Activated CD8-positive, alpha-beta T cell treated with anti-CD3 and anti-CD28 coated beads, Interleukin-2, amount 10 ng/mL, durations not matched to agents 7 days and 5 days (primary cell): Measurements from ENCODE around the gene TRIM54. TPM values are rescaled to one million over a fixed set of nuclear protein-coding genes. Genes with fewer than 3 reads are reported as not detected.
"Not testable (repeated sequence)": the region's sequence is repeated elsewhere in the genome, so short reads cannot be mapped to it uniquely, and the experiment has no call there.

Source experiments
- ATAC-seq: fragments of 150-1000 bp; cut with Tn5 transposase; one replicate; pipeline ENCODE4 v1.10.0; 2021; ENCODE audit warnings: moderate library complexity
- CTCF ChIA-PET: fragments of 350-600 bp; sonication (Branson Sonifier 250); formaldehyde crosslinking; loops from one replicate; lab custom pipeline; 2021; ENCODE audit warnings: antibody characterized with exemption; lab: Charles Lee
- POLR2A ChIA-PET: fragments of 350-600 bp; sonication (Branson Sonifier 250); formaldehyde crosslinking; loops from one replicate; lab custom pipeline; 2021; ENCODE audit warnings: antibody characterized with exemption; lab: Charles Lee
- DNase-seq: peaks from one replicate; pipeline ENCODE4 v3.0.0-alpha.2; 2020
- H3K27ac Mint-ChIP-seq: one replicate; pipeline ENCODE4 v1.8.0; 2021; ENCODE audit warnings: mild to moderate bottlenecking, mixed read lengths
- H3K27me3 Mint-ChIP-seq: one replicate; pipeline ENCODE4 v1.8.0; 2021; ENCODE audit warnings: low read depth, mixed read lengths
- H3K36me3 Mint-ChIP-seq: one replicate; pipeline ENCODE4 v1.8.0; 2021; ENCODE audit warnings: low read depth, mixed read lengths
- H3K4me1 Mint-ChIP-seq: one replicate; pipeline ENCODE4 v1.8.0; 2021; ENCODE audit warnings: low read depth, mixed read lengths
- H3K4me3 Mint-ChIP-seq: one replicate; pipeline ENCODE4 v1.8.0; 2021; ENCODE audit warnings: mild to moderate bottlenecking, mixed read lengths
- H3K9me3 Mint-ChIP-seq: one replicate; pipeline ENCODE4 v1.8.0; 2022; ENCODE audit warnings: mixed read lengths; ENCODE audit not compliant: insufficient read depth
- total RNA-seq, 2 experiments: library from RNA; stranded (reverse); gene quantifications; one replicate each; pipeline ENCODE4 v1.2.3, GENCODE V29; 2021

The TRIM54 gene
- total RNA-seq, 2 experiments from 2014 or later: 0.26 to 0.31 TPM

DNA sequence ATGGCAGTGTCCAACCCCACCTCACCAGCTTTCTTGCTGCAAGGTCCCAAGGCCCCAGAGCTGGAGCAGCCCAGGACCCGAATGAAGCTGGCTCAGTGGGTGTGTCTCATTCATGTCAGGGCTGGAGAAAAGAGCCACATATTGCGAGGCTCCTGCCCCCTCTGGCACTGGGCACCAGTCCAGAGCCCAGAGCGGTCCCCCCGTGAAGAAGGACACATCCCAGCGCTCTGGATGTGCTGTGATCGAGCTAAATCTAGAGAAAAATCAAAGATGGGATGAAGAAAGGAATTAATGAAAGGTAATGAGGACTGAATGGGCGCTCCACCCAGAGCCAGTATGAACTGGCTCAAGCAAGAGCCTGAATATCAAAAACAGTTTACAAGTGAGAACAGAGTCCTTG is 53.9 kb downstream of the TRIM54 start:
- ChIA-PET POLR2A (interaction anchor here (0.9 to 1.4 kb wide), 2 partner anchors 9 to 14 kb away, joined by 3 to 4 read pairs; partner anchors contain the start of gene MPV17), CTCF (interaction anchor here (1.0 to 1.4 kb wide), 2 partner anchors 43 to 56 kb away, joined by 3 to 5 read pairs; no protein-coding TSS in a partner anchor)
- H3K36me3 Mint-ChIP-seq: peaks cover 38% of the 10 kb centered on the region
- no peaks in the 10 kb centered on the region for H3K4me1 Mint-ChIP-seq
- H3K27me3 Mint-ChIP-seq: no peaks in the 10 kb centered on the region
- no peaks in the 10 kb centered on the region for H3K9me3 Mint-ChIP-seq
- H3K27ac Mint-ChIP-seq: no peak overlapping the region
- DNase-seq: no peak
- no peak for ATAC-seq
- no peak overlapping the region for H3K4me3 Mint-ChIP-seq

DNA sequence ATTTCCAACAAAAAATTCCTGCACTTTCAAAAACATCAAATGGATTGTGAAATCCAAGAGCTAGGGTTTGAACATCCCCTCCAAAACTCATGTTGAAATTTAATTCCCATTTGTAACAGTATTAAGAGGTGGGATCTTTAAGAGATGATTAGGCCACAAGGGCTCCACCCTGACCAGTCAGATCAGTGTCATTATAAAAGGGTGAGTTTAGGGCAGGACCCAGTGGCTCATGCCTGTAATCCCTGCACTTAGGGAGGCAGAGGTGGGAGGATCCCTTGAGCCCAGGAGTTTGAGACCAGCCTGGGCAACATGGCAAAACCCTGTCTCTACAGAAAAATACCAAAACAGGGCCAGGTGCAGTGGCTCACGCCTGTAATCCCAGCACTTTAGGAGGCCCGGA is 65.4 kb downstream of the TRIM54 start:
- H3K4me1 Mint-ChIP-seq: peaks cover 16% of the 10 kb centered on the region
- CTCF ChIA-PET: no interaction called here
- DNase-seq (no peak), ATAC-seq (no peak)
- H3K4me3 Mint-ChIP-seq: no peak overlapping the region
- H3K27ac Mint-ChIP-seq: no peak overlapping the region
- H3K9me3 Mint-ChIP-seq: no peaks in the 10 kb centered on the region
- H3K27me3 Mint-ChIP-seq: no peaks in the 10 kb centered on the region
- H3K36me3 Mint-ChIP-seq: peaks cover 30% of the 10 kb centered on the region
- POLR2A ChIA-PET: no interaction called here

DNA sequence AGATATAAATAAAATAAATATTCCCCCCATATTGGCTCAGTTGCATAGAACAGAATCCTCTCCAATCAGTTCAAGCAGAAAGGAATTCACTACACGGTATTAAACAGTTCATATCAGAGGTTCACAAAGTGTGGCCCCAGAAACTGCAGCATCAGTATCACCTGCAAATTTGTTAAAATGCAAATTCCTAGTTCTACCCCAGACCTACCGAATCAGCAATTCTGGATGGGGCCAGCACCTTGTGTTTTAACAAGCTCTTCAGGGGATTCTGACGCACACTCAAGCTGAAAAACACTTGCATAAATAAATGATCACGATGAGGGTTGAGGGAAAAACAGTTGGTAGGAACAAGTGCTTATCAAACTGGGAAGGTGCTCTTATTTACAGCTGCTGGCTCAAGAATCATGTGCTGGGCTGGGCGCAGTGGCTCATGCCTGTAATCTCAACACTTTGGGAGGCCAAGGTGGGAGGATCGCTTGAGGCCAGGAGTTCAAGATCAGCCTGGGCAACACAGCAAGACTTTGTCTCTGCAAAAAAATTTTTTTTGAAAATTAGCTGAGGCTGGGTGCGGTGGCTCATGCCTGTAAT is 68.0 kb downstream of the TRIM54 start:
- Mint-ChIP-seq H3K4me1 (peaks cover 30% of the 10 kb centered on the region), H3K9me3 (no peaks in the 10 kb centered on the region), H3K36me3 (peaks cover 18% of the 10 kb centered on the region), H3K27ac (no peak overlapping the region), H3K27me3 (no peaks in the 10 kb centered on the region), H3K4me3 (no peak overlapping the region)
- DNase-seq (no peak), ATAC-seq (no peak)
- ChIA-PET POLR2A (no interaction called here), CTCF (interaction anchor here (1.3 to 2.3 kb wide), 2 partner anchors 8 to 19 kb away, joined by 4 to 7 read pairs; no protein-coding TSS in a partner anchor)

DNA sequence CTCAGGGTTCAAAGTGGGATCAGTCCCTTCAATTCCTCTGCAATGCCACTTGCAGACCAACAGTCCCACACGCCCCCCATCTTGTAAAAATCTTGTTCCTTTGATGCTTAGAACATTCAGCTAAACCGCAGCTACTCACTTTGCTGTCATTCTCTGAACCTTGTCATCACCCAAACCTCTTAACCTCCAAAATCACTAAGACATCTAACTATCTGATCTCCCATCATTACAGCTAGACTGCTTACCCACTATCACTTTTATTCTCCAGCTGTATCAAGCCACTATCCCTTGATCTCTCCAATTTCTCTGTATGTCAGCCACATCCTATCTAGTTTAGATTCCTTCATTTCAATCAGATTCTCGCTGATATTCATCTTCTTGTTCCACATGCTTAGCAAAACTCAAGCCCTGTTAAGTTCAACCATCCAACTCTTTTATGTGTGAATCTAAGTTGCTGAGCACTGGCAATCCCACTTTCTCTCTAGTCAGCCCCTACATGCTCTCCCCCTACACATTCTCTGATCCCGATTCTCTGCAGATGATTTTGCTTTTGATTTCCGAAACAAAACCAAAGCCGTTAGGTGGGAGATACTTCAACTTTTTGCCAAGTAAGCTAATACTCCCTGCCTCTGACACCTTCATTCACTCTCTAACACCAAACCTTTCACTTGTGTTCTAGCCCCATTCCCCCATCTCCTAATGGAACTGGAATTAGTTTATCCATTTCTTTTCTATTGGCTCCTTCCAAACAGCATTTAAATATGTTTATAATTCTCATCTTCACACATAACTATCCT is 69.8 kb downstream of the TRIM54 start:
- peak; percentile 38 for DNase-seq
- ChIA-PET CTCF (interaction anchor here (1.0 to 3.7 kb wide), 10 partner anchors 10 to 331 kb away, joined by 3 to 15 read pairs (median 4); partner anchors contain the start of gene MPV17), POLR2A (interaction anchor here (1.0 kb wide), 3 partner anchors 29 to 30 kb away, joined by 3 to 5 read pairs (median 3); partner anchors contain the start of genes MPV17 and ZNF513)
- H3K9me3 Mint-ChIP-seq: no peaks in the 10 kb centered on the region
- peaks cover 17% of the 10 kb centered on the region for H3K36me3 Mint-ChIP-seq
- H3K27me3 Mint-ChIP-seq: no peaks in the 10 kb centered on the region
- peak overlapping the region; percentile 70 for H3K27ac Mint-ChIP-seq
- ATAC-seq: no peak
- H3K4me1 Mint-ChIP-seq: peaks cover 41% of the 10 kb centered on the region
- no peak overlapping the region for H3K4me3 Mint-ChIP-seq

DNA sequence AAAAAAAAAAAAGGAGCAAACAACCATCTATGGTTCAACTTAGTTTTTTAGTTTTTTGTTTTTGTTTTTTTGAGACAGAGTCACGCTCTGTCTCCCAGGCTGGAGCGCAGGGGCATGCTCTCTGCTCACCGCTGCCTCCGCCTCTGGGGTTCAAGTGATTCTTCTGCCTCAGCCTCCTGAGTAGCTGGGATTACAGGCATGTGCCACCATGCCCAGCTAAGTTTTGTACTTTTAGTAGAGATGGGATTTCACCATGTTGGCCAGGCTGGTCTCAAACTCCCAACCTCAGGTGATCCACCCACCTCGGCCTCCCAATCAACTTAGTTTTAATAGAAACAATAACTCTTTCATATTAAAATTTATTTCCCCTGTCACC is 71.1 kb downstream of the TRIM54 start:
- not testable (repeated sequence) for H3K27ac Mint-ChIP-seq, DNase-seq, H3K4me3 Mint-ChIP-seq, H3K9me3 Mint-ChIP-seq, H3K27me3 Mint-ChIP-seq, ATAC-seq
- H3K4me1 Mint-ChIP-seq: peaks cover 49% of the 10 kb centered on the region
- H3K36me3 Mint-ChIP-seq: peaks cover 15% of the 10 kb centered on the region
- ChIA-PET CTCF (interaction anchor here (2.1 to 3.7 kb wide), 2 partner anchors 16 to 18 kb away, joined by 7 to 15 read pairs; no protein-coding TSS in a partner anchor), POLR2A (interaction anchor here (1.2 kb wide), 1 partner anchor 26 kb away, joined by 3 read pairs; no protein-coding TSS in a partner anchor)

DNA sequence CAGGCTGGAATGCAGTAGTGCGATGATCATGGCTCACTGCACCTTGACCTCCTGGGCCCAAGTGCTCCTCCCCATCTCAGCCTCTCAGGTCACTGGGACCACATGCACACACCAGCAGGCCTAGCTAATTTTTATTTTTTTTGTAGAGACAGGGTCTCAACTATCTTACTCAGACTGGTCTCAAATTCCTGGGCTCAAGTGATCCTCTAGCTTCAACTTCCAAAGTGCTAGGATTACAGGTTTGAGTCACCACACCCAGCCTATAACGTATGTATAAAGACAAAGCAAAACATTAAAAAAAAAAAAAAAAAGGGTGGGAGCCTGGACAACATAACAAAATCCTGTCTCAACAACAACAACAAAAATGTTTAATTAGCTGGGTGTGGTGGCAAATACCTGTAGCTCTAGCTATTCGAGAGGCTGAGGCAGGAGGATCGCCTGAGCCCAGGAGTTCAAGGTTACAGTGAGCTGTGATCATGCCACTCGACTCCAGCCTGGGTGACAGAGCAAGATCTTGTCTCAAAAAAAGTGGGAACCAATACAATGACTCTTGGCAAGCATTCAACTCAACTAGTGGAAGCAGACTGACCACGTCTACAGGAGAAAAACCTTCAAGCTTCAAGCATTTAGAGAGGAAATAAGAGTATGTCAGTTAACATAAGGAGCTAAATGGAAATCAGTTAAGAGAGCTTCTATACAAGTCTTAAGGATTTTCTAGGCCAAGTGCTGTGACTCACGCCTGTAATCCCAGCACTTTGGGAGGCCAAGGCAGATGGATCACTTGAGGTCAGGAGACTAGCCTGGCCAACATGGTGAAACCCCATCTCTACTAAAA is 71.8 kb downstream of the TRIM54 start:
- no peaks in the 10 kb centered on the region for H3K9me3 Mint-ChIP-seq
- peaks cover 53% of the 10 kb centered on the region for H3K4me1 Mint-ChIP-seq
- ATAC-seq (no peak), DNase-seq (no peak)
- POLR2A ChIA-PET: interaction anchor here (1.2 kb wide), 1 partner anchor 25 kb away, joined by 3 read pairs; no protein-coding TSS in a partner anchor
- H3K4me3 Mint-ChIP-seq: no peak overlapping the region
- no peaks in the 10 kb centered on the region for H3K27me3 Mint-ChIP-seq
- CTCF ChIA-PET: interaction anchor here (0.6 to 3.7 kb wide), 2 partner anchors 11 to 15 kb away, joined by 5 to 15 read pairs; no protein-coding TSS in a partner anchor
- peaks cover 18% of the 10 kb centered on the region for H3K36me3 Mint-ChIP-seq
- no peak overlapping the region for H3K27ac Mint-ChIP-seq

DNA sequence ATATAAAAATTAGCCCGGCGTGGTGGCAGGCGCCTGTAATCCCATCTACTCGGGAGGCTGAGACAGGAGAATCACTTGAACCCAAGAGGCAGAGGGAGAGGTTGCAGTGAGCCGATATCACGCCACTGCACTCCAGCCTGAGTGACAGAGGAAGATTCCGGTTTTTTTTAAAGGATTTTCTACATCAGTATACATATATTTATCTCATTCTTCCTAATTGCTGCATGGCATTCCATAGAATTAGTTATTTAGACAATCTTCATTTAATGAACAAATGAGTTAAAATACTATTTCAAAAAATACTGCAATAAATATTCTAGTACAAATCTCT is 72.3 kb downstream of the TRIM54 start:
- Mint-ChIP-seq H3K9me3 (no peaks in the 10 kb centered on the region), H3K4me1 (peaks cover 53% of the 10 kb centered on the region), H3K36me3 (peaks cover 16% of the 10 kb centered on the region), H3K27me3 (no peaks in the 10 kb centered on the region), H3K4me3 (no peak overlapping the region), H3K27ac (no peak overlapping the region)
- POLR2A ChIA-PET: interaction anchor here (1.2 kb wide), 1 partner anchor 25 kb away, joined by 3 read pairs; no protein-coding TSS in a partner anchor
- CTCF ChIA-PET: interaction anchor here (0.6 to 3.7 kb wide), 2 partner anchors 12 to 14 kb away, joined by 5 to 15 read pairs; no protein-coding TSS in a partner anchor
- ATAC-seq: no peak
- DNase-seq: no peak

DNA sequence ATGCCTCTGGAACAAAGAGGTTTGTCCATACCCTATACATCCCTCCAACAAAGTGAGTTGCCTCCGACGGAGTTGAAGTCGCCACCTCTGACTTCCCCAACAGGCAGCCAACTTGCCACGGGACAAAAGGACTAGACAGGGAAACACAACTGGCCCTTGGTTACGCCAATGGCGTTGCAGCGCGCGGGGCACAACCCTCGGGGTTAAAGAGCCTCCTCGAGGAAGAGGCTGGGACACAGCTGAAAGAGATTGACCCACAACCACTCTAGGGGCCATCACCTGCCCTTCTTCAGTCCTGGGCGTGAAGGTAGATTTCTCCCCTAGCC is 73.8 kb downstream of the TRIM54 start:
- Mint-ChIP-seq H3K4me1 (peaks cover 50% of the 10 kb centered on the region), H3K4me3 (peak overlapping the region; percentile 99), H3K27ac (peak overlapping the region; percentile 97), H3K27me3 (no peaks in the 10 kb centered on the region), H3K36me3 (peaks cover 11% of the 10 kb centered on the region), H3K9me3 (no peaks in the 10 kb centered on the region)
- ChIA-PET POLR2A (interaction anchor here (1.2 to 2.9 kb wide), 3 partner anchors 11 to 33 kb away, joined by 3 to 38 read pairs (median 15); partner anchors contain the start of genes EIF2B4, MPV17 and SNX17), CTCF (interaction anchor here (0.6 to 2.9 kb wide), 4 partner anchors 14 to 319 kb away, joined by 3 to 12 read pairs (median 3); partner anchors contain the start of genes EIF2B4 and SNX17)
- ATAC-seq (peak; percentile 54), DNase-seq (no peak)

DNA sequence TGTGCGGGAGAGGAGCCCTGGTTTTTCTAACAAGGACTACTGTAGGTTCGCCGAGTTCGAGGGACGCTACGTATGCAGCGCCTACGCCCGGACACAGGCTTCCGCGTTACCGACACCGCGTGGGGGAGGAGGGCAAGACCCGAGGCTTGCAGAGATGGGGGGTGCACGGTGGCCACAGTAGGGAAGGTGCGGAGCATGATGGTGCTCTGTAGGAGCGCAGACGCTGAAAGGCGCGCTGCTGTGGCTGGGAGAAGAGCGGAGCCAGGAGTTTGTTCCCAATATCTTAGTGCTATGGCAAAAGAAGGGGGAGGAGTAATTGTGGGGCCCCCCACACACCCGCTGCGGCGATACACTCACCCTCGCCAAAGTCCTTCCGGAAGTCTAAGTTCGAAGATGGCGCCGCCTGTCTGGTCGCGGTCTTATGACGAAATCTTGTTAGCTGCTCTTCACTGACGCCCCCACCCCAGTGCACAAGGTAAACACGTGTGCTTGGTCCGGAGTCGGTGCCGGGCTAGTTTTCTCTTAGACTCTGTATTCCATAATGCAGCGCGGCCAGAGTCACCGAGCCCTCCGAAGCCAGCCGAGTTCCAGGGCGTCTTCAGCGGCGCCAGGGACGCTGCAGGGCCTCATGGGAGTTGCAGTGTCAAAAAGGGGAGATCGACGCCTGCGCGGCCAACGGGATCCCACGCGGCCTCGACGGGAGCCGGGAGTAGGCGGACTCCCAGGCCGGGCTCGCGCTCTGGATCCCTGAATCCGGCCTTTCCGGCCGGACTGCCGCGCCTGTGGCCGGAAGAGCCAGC is 74.4 kb downstream of the TRIM54 start, which contains the start of gene GTF3C2:
Gene GTF3C2 (minus strand): TSS at position 383 of the 800 bp plus-strand sequence. CDS start 13,210 bp downstream, outside the sequence.
- no peaks in the 10 kb centered on the region for H3K27me3 Mint-ChIP-seq

More for the DNA sequence above, 74.4 kb downstream of the TRIM54 start, which contains the start of gene GTF3C2:
- CTCF ChIA-PET: interaction anchor here (0.6 to 2.9 kb wide), 3 partner anchors 13 to 327 kb away, joined by 3 to 12 read pairs (median 3); partner anchors contain the start of genes EIF2B4 and SNX17
- peaks cover 13% of the 10 kb centered on the region for H3K36me3 Mint-ChIP-seq
- H3K9me3 Mint-ChIP-seq: no peaks in the 10 kb centered on the region
- POLR2A ChIA-PET: interaction anchor here (0.6 to 2.9 kb wide), 7 partner anchors 9 to 588 kb away, joined by 3 to 38 read pairs (median 3); partner anchors contain the start of genes EIF2B4, MPV17 and SNX17
- peak; percentile 96 for DNase-seq
- H3K27ac Mint-ChIP-seq: peak within 1 kb of the TSS; percentile 97
- ATAC-seq: peak; percentile 84
- peaks cover 47% of the 10 kb centered on the region for H3K4me1 Mint-ChIP-seq
- H3K4me3 Mint-ChIP-seq: peak within 1 kb of the TSS; percentile 99
